GM10266 (cell line): ENCODE results near the gene ZNF425.
"Not testable (repeated sequence)": the region's sequence is repeated elsewhere in the genome, so short reads cannot be mapped to it uniquely, and the experiment has no call there.

Experiments
- DNase-seq: peaks from one replicate; pipeline ENCODE4 v3.0.0; 2012; ENCODE audit errors: extremely low spot score
- CTCF ChIP-seq: IDR thresholded peaks from 2 replicates; pipeline ENCODE4 v1.5.1; 2012; ENCODE audit warnings: mild to moderate bottlenecking, low read depth; ENCODE audit not compliant: control insufficient read depth, insufficient read depth; ENCODE audit errors: missing control alignments

The ZNF425 gene

GRCh38 chr7:149156898-149157297 lies 30.8 kb upstream of the ZNF425 start:
- no peak for TF ChIP-seq CTCF
- DNase-seq, result no peak

GRCh38 chr7:149154056-149154455 lies 27.9 kb upstream of the ZNF425 start:
- no peak for DNase-seq
- TF ChIP-seq CTCF, result no peak

- no peak for DNase-seq
- no peak for TF ChIP-seq CTCF
Observed at GRCh38 chr7:149153346-149153745, 27.2 kb upstream of the ZNF425 start.

- TF ChIP-seq CTCF, result no peak
- no peak for DNase-seq
Observed at GRCh38 chr7:149150981-149151380, 24.9 kb upstream of the ZNF425 start.

GRCh38 chr7:149147752-149148653 lies 21.9 kb upstream of the ZNF425 start:
- DNase-seq, result peak; percentile 67
- no peak for TF ChIP-seq CTCF

- TF ChIP-seq CTCF, result peak; percentile 73
- peak; percentile 95 for DNase-seq
Observed at GRCh38 chr7:149147072-149147751, 21.1 kb upstream of the ZNF425 start, which contains the start of gene ZNF398. TSS of gene ZNF398 (plus strand) at chr7:149147453. CDS start at chr7:149147743, 290 bp downstream.

- DNase-seq, result no peak
- no peak for TF ChIP-seq CTCF
Observed at GRCh38 chr7:149145031-149145845, 19.1 kb upstream of the ZNF425 start.

- DNase-seq, result not testable (repeated sequence)
Observed at GRCh38 chr7:149144436-149144922, 18.4 kb upstream of the ZNF425 start.
